Activated naive CD4-positive, alpha-beta T cell treated with anti-CD3 and anti-CD28 coated beads, Interleukin-2, amount 50 U/mL, for 16 hours (primary cell): ENCODE measurements around the gene KCNA3.
A peak's percentile ranks its signal among the peaks of the same experiment; 100 is the strongest.

Experiments used
- DNase-seq: peaks from one replicate; pipeline ENCODE4 v3.0.0-alpha.2; 2020

The KCNA3 gene

DNA sequence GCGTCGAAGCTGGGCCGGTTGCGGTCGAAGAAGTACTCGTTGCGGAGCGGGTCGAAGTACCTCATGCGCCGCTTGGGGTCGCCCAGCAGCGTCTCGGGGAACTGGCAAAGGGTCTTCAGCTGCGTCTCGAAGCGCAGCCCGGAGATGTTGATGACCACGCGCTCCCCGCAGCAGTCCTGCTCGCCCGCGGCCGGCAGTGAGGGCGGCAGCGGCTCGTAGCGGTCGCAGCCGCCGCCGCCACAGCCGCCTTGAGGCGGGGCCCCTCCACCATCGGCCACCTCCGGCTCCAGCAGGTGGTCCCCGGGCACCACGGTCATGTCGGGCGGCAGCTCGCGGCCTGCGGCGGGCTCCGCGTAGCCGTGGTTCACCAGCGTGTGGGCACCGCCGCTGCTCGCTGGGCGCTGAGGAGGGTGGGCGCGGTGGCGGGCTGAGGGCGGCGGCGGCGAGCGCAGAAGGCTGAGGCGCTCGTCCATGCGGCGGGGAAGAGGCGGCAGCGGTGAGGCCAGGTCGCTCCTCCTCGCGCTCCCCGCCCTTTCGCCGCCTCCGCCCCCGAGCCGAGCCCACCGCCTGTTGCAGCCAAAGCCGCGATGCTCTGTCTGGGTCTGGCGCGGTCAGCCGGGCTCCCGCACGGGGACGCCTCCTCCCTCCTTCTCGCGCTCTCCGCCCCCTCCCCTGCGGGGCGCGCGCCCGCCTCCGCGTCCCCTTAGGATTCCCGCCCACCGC lies at the start of gene KCNA3:
Gene KCNA3, minus strand, starts transcription at position 604 of the 723 bp plus-strand sequence. Its CDS starts 131 bp downstream, at position 473.
- peak; percentile 67 for DNase-seq

DNA sequence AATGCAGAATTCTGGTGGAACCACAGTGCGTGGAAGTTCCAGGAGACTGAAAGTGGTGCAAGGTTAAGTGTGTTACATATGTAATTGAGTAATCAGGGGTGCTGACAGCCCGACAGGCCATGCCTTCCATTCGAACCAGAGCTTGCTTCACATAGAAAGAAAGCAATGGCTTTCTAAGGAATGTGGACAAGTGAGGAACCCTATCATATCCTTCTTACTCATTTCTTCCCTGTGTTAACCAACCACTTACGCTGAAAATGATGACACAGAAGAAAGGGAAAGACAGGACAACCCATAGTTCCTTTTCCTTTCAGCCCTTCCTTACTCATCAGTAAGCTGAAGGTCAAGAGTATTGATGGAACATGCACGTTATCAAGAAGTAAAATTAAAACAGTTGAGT lies 48.1 kb upstream of the KCNA3 start:
- DNase-seq: no peak

DNA sequence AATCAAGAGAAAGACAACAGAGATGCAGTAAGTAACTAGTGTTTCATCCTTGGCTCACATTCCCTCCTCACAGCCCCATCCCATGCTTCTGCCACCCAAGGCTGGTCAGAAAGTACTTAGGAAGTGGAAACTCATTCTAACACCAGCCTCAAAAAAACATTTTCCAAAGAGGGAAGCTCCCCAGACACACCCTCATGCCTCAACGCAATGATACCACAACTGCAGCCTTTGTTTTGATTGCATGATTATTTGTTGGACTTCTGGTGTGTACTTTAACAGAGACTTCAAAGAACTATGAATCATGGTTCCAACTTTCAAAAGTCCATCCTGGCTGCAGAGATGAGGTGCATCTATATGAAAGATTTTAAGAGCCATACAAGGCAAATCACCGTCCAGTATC lies 45.2 kb upstream of the KCNA3 start:
- no peak for DNase-seq

DNA sequence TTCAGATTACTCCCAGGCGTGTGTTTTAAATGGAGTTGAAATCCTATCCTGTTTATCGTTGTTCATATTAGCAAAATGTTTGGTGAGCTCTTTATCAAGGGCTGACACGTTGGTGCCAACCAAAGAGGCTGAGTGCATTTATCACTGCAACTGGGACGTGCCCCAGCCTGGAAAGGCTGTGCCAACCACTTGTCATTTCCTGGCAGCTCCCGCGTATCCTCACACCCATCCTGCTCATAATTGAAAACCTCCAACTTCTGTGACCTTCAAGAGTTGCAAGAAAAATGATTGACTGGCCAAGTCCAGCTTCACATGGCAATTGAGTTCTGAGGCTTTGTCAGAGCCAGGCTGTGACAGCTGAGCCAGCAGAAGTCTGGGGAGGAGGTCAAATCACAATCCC lies 43.7 kb upstream of the KCNA3 start:
- no peak for DNase-seq

DNA sequence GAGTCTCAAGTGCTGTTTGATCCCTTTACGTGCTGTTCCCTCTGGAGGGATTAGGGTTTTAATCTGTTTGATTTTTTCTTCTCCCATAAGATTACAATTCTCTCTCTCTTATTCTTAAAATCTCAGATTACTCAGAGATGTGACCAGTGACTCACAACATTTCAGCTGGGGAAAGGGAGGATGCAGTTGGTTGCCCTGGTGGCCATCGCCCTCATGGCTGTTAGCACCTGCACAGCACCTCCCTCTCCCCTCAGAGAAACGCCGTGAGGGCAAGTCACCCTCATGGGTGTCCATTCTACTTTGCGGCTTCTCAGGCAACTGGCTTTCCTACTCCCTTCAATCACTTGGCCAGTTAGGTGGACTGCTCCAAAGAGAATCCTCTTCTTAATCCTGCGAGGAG lies 42.4 kb upstream of the KCNA3 start:
- no peak for DNase-seq

DNA sequence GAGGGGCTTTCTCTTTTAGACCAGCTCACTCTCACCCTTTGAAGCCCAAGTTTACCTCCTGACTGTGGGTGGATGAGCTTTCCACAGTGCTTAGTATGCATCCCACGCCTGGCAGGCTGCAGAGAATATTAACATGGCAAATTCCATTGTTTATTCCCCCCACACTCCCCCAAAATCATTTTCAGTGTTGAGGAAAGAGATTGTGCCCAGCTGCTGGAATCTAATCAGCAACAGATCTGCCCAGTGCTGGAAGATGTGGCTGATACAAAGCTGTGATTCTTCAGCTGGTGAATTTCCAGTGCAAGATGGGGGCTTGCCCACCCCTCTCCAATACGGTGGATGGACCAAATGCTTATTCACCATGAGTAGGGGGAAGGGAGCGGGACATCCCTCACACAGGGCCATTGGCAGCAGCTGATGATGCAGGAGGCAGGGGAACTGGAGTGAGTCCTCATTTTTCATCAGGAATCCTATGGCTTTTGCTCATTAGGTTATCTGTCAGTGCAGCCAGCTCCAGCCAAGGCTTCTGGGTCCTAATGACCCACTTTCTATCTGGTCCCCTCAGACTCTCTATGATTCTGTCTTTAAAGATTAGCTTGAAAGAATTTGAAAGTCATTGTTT lies 39.7 kb upstream of the KCNA3 start:
- no peak for DNase-seq

DNA sequence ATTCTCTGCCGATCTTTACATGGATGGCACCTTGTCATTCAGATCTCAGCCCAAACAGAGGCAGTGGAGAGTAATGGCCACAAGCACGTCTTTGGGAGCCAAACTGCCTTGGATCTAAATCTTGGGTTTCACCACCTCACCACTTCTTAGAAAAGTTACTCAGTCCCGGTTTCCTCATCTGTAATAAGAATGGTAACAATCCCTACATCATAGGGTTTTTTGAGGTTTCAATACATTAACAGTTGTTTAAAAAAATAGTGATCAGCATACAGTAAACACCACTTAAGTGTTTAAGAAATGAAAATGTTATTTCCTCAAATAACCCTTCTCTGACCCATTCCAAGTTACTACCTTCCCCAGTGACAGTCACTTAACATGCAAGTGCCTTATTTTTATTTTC lies 38.5 kb upstream of the KCNA3 start:
- DNase-seq: no peak

DNA sequence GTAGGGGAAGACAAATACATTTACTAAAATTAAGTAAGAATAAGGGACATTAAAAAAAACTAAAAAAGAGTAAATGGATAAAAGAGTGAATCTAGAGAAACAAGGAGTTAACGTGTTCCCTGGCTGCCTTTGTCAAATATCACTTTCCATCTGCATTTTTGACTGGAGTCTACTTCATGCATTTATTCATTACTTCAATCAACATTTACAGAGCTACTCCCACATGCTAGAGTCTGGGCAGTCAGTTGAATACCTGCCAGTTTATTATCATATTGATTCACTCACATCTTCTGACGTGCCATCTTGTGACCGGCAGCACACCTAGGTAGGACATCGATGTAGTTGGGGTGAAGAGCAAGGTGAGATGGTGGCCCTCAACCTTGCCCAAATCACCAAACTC lies 35.6 kb upstream of the KCNA3 start:
- no peak for DNase-seq

DNA sequence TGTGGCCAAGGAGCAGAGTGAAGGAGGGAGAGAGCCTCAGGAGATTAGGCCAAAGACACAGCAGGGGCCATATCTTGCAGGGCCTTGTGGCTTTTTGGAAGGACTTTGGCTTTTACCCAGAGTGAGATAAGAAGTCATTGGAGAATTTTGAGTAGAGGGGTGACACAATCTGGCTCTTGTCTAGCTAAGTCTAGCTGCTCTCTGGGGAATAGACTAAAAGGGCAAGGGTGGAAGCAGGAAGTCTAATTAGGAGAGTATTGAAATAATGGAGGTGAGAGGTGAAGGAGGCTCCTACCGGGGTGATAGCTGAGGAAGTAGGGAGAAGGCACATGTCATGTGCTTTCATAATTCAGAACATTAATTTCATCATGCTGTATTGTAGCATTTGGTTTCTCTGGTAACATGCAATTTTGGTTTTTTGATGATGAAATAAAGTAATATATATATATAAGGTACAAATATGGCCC lies 34.3 kb upstream of the KCNA3 start:
- no peak for DNase-seq

DNA sequence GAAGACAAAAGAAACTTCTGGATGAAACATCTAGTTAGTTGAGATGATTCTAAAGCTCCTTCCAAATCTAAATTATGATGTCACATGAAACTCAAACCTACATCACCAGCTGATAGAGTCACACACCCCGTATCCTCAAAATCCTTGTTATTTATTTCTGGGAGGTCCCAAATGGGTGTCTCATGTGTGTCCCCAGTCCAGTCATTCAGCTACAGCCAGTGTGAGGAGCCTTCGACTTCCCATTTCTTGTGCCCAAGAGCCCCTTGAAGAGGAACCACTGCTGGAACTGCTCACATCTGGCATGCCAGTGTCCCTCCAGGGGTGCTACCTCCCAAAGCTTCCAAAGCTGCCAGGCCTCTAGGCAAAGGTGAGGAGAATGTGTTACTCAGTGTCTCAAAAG lies 32.5 kb upstream of the KCNA3 start:
- DNase-seq: no peak

DNA sequence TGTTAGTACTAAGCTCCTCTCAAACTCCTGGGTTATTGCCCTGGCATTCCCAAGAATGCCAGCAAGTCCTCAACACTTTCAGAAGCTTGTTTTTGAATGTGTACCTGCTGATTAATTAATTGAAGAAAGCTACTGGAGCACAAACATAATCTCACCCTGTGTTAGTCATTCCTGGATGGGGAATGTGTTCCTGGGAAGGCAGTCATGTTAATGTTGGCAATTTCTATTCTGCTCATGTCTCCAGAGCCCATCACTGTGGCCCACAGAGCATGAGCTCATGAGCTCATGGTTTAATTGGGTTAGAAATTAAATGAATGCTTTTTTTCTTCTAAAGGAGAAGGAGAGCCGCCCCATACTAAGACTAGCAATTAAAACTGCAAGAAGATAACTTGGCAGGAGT lies 31.9 kb upstream of the KCNA3 start:
- no peak for DNase-seq

DNA sequence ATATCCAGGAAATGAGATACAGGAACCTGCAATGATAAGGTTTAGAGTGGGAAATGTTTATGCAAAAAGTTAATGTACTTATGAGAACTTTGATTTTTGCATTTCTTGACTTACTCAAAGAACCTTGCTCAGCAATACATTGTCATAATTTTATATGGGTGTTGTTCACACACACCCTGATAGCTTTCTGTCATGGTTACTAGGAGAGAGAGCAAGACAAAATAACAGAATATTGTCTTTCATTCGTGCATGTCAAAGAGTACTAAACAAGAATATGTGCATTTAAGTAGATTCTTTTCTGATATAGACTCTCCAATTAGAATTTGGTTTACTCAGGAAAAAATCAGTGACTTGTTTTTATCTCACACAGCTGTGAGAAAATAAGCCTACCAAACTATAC lies 27.5 kb upstream of the KCNA3 start:
- DNase-seq: no peak

DNA sequence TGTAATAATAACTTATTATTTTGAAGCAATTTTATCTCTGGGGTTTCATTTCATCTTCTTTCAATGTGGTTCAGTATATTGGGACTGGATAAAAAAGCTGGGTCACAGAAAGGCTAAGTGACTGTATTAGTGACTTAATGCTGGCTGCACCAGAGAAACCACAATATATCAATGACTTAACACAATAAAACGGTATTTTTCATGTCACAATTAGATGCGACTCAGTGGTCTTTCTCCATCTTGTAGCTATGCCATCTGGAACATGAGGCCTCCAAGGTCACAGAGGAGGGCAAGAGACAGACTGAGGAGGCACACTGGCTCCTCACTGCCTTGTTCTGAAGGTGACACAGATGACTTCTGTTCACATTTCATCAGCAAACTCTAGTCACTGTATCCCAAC lies 26.0 kb upstream of the KCNA3 start:
- no peak for DNase-seq

DNA sequence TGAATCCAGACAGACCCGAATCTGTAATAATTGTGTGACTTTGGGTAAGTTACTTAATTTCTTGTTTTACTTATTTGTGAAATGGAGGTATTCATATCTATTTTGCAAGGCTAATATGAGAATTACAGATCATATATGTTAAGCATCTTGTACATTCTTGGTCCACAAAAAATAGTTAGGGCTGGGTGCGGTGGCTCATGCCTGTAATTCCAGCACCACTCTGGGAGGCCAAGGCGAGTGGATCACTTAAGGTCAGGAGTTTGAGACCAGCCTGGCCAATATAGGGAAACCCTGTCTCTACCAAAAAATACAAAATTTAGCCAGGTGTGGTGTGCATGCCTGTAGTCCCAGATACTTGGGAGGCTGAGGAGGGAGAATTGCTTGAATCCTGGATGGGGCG lies 22.9 kb upstream of the KCNA3 start:
- DNase-seq: no peak

DNA sequence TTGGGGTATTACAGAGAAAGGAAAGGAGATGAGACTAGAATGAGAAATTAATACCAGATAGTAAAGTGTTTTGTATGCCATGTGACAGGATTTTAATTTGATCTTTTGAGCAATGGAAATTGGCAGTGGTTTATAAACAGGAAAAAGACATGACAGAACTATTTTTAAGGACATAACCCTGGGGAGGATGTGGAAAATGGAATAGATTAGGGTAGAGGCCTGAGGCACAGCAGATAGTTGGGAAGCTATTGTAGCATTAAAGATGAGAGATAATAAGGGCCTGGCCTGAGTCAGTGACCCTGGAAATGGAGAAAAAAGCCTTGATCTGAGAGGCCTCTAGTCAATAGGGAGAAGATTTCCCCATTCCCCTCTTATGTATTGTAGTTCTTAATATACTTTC lies 22.1 kb upstream of the KCNA3 start:
- no peak for DNase-seq

DNA sequence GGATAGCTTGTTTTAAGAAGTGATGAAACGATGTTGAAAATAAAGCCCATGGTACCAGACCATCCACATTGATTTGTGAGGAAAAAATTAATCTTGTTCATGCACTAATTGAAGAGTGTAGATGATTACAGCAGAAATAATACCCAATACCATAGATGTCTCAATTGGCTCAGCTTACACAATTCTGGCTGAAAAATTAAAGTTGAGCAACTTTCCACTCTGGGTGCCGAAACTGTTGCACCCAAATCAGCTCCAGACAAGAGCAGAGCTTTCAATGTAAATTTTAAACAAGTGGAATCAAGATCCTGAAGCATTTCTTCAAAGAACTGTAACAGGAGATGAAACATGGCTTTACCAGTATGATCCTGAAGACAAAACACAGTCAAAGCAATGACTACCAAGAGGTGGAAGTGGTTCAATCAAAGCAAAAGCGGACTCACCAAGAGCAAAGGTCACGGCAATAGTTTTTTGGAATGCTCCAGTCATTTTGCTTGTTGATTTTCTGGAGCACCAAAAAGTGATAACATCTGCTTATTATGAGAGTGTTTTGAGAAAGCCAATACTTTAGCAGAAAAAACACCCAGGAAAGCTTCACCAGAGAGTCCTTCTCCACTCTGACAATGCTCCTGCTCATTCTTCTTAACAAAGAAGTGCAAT lies 16.1 kb upstream of the KCNA3 start:
- no peak for DNase-seq

DNA sequence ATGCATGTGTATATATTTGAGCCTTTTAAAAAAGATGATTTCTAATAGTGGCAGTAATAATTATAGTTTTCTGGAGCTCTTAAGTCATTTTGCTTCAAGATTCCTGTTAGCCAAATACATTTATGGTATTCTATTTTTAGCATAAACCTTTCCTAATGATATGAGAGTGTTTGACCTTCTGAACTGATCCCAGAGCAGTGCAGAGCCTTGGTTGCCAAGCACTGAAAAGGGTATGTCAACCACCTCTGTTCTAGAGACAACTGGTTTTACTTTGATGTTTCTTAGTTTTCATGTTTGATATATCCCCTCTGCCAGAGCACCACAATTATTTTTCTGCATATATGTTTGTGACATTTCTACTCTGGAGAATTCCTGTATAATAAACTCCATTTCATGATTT lies 15.1 kb upstream of the KCNA3 start:
- DNase-seq: no peak

DNA sequence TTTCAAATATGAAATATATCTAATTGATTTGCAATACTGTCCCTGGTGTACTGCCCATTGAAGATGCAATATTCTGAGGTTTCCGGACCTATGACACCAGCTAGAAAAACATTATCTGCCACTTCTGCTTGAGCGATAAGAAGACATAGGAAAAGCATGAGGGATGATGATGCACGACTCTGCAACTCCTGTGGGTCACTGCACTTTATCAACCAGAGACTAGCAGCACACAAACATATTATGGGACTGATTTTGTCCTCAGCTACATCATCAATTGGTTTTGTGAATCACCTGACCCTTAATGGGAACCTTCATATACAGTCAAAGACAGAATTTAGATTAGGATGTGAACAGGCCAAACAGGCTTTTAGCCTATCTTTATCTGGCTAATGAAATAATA lies 13.8 kb upstream of the KCNA3 start:
- no peak for DNase-seq

DNA sequence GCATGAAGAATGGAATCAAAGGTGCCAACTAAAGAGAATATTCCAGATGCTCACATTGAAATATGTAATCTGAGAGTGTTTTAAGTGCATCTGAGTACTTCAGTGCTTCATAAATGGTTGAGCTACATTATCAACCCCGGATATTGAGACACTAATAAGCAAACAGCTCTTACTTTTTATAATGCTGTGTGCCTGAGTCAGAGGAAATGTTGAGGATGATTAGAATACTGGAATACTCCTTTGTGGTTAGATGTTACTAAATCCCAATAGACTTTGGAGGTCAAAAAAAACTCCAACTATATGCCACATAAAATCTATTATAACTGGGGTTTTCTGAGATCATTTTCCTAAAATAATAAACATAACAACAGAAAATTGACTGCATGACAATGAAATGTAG lies 12.5 kb upstream of the KCNA3 start:
- no peak for DNase-seq

DNA sequence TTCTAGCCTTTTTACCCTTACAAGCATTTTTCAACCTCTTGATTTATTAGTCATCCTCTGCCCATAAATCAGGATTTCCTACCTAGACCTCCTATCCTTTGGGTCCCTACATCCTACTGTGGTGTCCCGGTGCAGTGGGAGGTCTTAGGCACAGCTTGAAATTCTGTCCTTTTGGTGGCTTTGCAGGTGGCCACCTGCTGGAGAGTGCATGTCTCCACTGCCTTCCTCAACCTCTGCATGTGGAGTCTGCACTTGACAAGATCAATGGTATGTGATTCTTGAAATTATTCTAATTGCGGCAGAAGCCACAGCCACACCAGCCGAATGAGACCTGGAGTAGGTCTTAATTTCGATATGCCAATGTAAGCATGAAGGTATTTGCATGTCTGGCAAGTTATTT lies 11.4 kb upstream of the KCNA3 start:
- DNase-seq: peak; percentile 14

DNA sequence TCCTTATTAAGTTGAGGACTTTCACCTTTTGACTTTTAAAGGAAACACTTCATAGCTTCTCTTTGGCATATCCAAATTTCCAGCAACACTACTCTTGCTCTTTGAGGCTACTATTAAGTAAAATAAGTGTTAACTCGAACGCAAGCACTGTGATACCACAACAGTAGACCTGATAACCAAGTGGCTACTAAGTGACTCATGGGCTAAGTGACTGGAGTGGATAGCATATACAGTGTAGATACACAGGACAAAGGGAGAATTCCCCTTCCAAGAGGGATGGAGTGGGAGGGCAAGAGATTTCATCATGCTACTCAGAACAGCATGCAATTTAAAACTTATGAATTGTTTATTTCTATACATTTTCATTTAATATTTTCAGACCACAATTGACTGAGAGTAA lies 9.8 kb upstream of the KCNA3 start:
- no peak for DNase-seq

DNA sequence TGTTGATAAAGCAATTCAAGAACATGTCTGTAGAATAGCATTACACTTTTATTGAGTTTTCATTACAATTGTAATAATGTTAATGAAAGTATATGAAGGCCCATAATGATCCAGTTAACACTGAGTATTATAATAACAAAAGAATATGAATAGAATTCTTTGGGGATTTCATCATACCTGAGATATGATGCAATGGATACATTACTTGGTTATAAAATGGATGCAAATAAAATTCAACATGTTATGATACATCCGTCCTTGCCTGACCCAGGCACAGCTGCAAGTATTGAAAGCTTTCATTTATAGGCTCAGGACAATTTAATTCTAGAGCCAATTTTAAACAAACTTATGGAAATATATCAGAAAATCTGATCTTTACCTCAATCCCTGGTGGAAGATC lies 8.2 kb upstream of the KCNA3 start:
- DNase-seq: no peak

DNA sequence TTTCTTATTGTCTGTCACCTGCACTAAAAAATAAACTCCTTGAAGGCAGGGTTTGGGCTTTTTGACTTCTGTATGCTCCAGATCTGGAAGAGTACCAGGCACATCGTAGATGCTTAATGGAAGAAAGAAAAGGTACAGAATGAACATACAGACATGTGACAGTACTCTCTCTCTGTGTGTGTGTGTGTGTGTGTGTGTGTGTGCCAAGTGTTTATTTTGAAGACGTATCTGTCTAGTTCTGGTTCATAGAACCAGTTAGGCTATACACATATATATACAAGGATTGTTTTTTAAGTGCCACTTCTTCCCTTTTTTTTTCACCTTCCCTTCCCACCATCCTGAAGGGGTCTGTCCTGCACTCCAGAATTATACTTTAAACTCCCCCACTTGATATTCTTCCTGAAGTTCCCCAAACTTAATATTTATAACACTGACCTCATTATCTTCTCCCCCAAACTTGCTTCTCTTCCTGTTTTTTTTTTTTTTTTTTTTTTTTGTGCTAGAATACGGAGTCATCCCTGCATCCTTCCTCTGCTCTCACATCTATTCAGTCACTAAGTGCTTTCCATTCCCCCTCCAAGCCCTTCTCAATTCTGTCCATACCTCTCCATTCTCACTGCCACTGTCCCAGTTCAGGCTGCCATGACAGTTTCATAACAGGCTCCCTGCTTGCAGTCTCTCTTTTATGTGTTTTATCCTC lies 5.4 kb upstream of the KCNA3 start:
- DNase-seq: no peak

DNA sequence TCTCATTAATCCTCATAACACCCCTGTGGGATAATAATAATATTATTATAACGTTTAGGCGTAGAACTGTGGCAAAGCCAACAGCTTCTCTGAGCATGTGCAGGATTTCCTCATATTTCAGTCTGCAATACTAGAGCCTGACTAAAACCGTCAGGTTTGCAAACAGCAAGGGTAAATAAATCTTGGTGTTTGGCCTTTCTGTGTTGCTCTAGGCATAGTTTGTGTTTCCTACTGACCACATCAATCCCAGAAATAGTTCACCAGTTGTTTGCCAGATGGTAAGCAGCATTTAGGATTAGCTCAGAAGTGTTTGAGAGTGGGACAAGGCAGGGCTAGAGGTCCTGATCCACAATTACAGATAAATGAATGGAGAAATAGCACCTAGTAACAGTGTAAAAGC lies 2.8 kb upstream of the KCNA3 start:
- no peak for DNase-seq
